ENCODE data around the gene SENP1. TPM values are rescaled to one million over a fixed set of nuclear protein-coding genes. Genes with fewer than 3 reads are reported as not detected.
"Not testable (repeated sequence)": the region's sequence is repeated elsewhere in the genome, so short reads cannot be mapped to it uniquely, and the experiment has no call there.

SENP1 gene
- total RNA-seq, 6 experiments from 2014 or later, result 3.6 to 6.5 (median 5.1) TPM

- ATAC-seq (peak; percentile 83 to 94 (median 90)), DNase-seq (peak in 2 of 3 donors; percentile 33 to 54)
- H3K9me3 ChIP-seq, result no peaks in the 10 kb centered on the region
- intact Hi-C loops (cut with DNase I), result no loop called here
- H3K27me3 ChIP-seq, result no peaks in the 10 kb centered on the region
- peak within 1 kb of the TSS; percentile 26 to 52 (median 32) for H3K4me3 ChIP-seq
- TF ChIP-seq POLR2A (IDR thresholded peaks at IDR 0.05) (no peak), CTCF (IDR thresholded peaks at IDR 0.05) (no peak)
- H3K27ac ChIP-seq, result no peak within 1 kb of the TSS
- WGBS (ENCODE audit: insufficient coverage, low coverage, low lambda C conversion rate, missing lambda C conversion rate), result 11% methylated on average over 18 of the region's 20 CpGs
- H3K4me1 ChIP-seq, result peaks cover 0 to 8% (median 0%) of the 10 kb centered on the region in 4 donors
- H3K36me3 ChIP-seq, result no peaks in the 10 kb centered on the region
These were observed 13.4 kb upstream of the SENP1 start, which contains the start of gene PFKM for GRCh38 chr12:48119078-48119833. Gene PFKM (plus strand): TSS chr12:48119364. CDS start chr12:48122775, 3,411 bp downstream.

GRCh38 chr12:48118284-48118871, 12.5 kb upstream of the SENP1 start:
- no peak overlapping the region for H3K27ac ChIP-seq
- no peaks in the 10 kb centered on the region for H3K27me3 ChIP-seq
- TF ChIP-seq CTCF (IDR thresholded peaks at IDR 0.05) (no peak), POLR2A (IDR thresholded peaks at IDR 0.05) (no peak)
- no peak for ATAC-seq
- 63% methylated on average over 3 of the region's 3 CpGs for WGBS (ENCODE audit: insufficient coverage, low coverage, low lambda C conversion rate, missing lambda C conversion rate)
- H3K4me3 ChIP-seq, result no peak overlapping the region
- H3K9me3 ChIP-seq, result no peaks in the 10 kb centered on the region
- H3K36me3 ChIP-seq, result no peaks in the 10 kb centered on the region
- intact Hi-C loops (cut with DNase I), result no loop called here
- no peak for DNase-seq
- peaks cover 0 to 7% (median 0%) of the 10 kb centered on the region in 4 donors for H3K4me1 ChIP-seq

GRCh38 chr12:48115957-48116356, 10.1 kb upstream of the SENP1 start:
- 86% methylated on average over 1 of the region's 1 CpG for WGBS (ENCODE audit: insufficient coverage, low coverage, low lambda C conversion rate, missing lambda C conversion rate)

GRCh38 chr12:48111312-48111693, 5.4 kb upstream of the SENP1 start:
- H3K4me3 ChIP-seq; H3K27me3 ChIP-seq; H3K27ac ChIP-seq; H3K9me3 ChIP-seq; ATAC-seq; DNase-seq; H3K4me1 ChIP-seq; H3K36me3 ChIP-seq; intact Hi-C loops (cut with DNase I): not testable (repeated sequence)
- 89% methylated on average over 4 of the region's 5 CpGs for WGBS (ENCODE audit: insufficient coverage, low coverage, low lambda C conversion rate, missing lambda C conversion rate)

More at GRCh38 chr12:48115957-48116356, 10.1 kb upstream of the SENP1 start:
- no peak overlapping the region for H3K27ac ChIP-seq
- H3K27me3 ChIP-seq, result no peaks in the 10 kb centered on the region
- no peaks in the 10 kb centered on the region for H3K4me1 ChIP-seq
- no peak overlapping the region for H3K4me3 ChIP-seq
- TF ChIP-seq POLR2A (IDR thresholded peaks at IDR 0.05) (no peak), CTCF (IDR thresholded peaks at IDR 0.05) (no peak)
- intact Hi-C loops (cut with DNase I), result no loop called here
- H3K36me3 ChIP-seq, result no peaks in the 10 kb centered on the region
- H3K9me3 ChIP-seq, result no peaks in the 10 kb centered on the region
- ATAC-seq (no peak), DNase-seq (no peak)

- intact Hi-C loops (cut with DNase I), result no loop called here
- H3K36me3 ChIP-seq, result no peaks in the 10 kb centered on the region
- no peaks in the 10 kb centered on the region for H3K27me3 ChIP-seq
- DNase-seq, result no peak
- H3K9me3 ChIP-seq, result no peaks in the 10 kb centered on the region
- H3K4me1 ChIP-seq, result peaks cover 0 to 7% (median 3%) of the 10 kb centered on the region in 4 donors
- WGBS (ENCODE audit: insufficient coverage, low coverage, low lambda C conversion rate, missing lambda C conversion rate), result no CpG with 5 or more reads among the region's 1 CpG
- no peak for ATAC-seq
- no peak overlapping the region for H3K4me3 ChIP-seq
- no peak for TF ChIP-seq POLR2A (IDR thresholded peaks at IDR 0.05)
- no peak for TF ChIP-seq CTCF (IDR thresholded peaks at IDR 0.05)
- H3K27ac ChIP-seq, result no peak overlapping the region
These were observed 4.9 kb upstream of the SENP1 start for GRCh38 chr12:48110691-48111311.
